ENCODE data around the gene PAF1.

PAF1 gene

GRCh38 chr19:39390751-39391437 is at the start of gene PAF1, which contains the start of gene MED29:
Gene PAF1 (minus strand): TSS chr19:39391106. CDS start chr19:39390864, 242 bp downstream.
Gene MED29 (plus strand): TSS chr19:39391378. CDS start chr19:39391423, 45 bp downstream.
- DNase-seq (ENCODE audit: low read depth, low spot score): peak; percentile 99

- no peak for DNase-seq (ENCODE audit: low read depth, low spot score)
Measured at GRCh38 chr19:39438270-39438934, 47.5 kb upstream of the PAF1 start.

- no peak for DNase-seq (ENCODE audit: low read depth, low spot score)
Measured at GRCh38 chr19:39436350-39436716, 45.4 kb upstream of the PAF1 start.

- DNase-seq (ENCODE audit: low read depth, low spot score): peak; percentile 92
Measured at GRCh38 chr19:39435499-39436349, 44.8 kb upstream of the PAF1 start, which contains the start of gene RPS16. Gene RPS16 (minus strand): TSS chr19:39435949. CDS start chr19:39435895, 54 bp downstream.

- no peak for DNase-seq (ENCODE audit: low read depth, low spot score)
Measured at GRCh38 chr19:39434123-39435076, 43.5 kb upstream of the PAF1 start.

GRCh38 chr19:39433480-39434079 is 42.7 kb upstream of the PAF1 start:
- DNase-seq (ENCODE audit: low read depth, low spot score): no peak

GRCh38 chr19:39432677-39433025 is 41.7 kb upstream of the PAF1 start:
- no peak for DNase-seq (ENCODE audit: low read depth, low spot score)

- peak; percentile 89 for DNase-seq (ENCODE audit: low read depth, low spot score)
Measured at GRCh38 chr19:39430675-39431593, 40.0 kb upstream of the PAF1 start.

GRCh38 chr19:39428283-39429112 is 37.6 kb upstream of the PAF1 start:
- peak; percentile 93 for DNase-seq (ENCODE audit: low read depth, low spot score)

GRCh38 chr19:39427707-39428106 is 36.8 kb upstream of the PAF1 start:
- no peak for DNase-seq (ENCODE audit: low read depth, low spot score)

GRCh38 chr19:39426170-39426569 is 35.3 kb upstream of the PAF1 start:
- DNase-seq (ENCODE audit: low read depth, low spot score): no peak

GRCh38 chr19:39425744-39426143 is 34.8 kb upstream of the PAF1 start:
- DNase-seq (ENCODE audit: low read depth, low spot score): no peak

GRCh38 chr19:39424934-39425333 is 34.0 kb upstream of the PAF1 start:
- no peak for DNase-seq (ENCODE audit: low read depth, low spot score)

GRCh38 chr19:39423258-39424086 is 32.6 kb upstream of the PAF1 start:
- no peak for DNase-seq (ENCODE audit: low read depth, low spot score)

GRCh38 chr19:39422020-39422419 is 31.1 kb upstream of the PAF1 start:
- no peak for DNase-seq (ENCODE audit: low read depth, low spot score)

GRCh38 chr19:39420769-39421168 is 29.9 kb upstream of the PAF1 start:
- no peak for DNase-seq (ENCODE audit: low read depth, low spot score)

GRCh38 chr19:39419003-39419402 is 28.1 kb upstream of the PAF1 start:
- DNase-seq (ENCODE audit: low read depth, low spot score): no peak
